ENCODE measurements around the gene TBX18. TPM values are rescaled to one million over a fixed set of nuclear protein-coding genes. Genes with fewer than 3 reads are reported as not detected.

TBX18 gene
- total and polyA plus RNA-seq, 9 of the 15 experiments (the other 6 are each of a cell fraction or from before 2014, with no cell fraction given) = 4.0 to 36.1 (median 20.7) TPM

GRCh38 chr6:84766118-84766798, 1.9 kb upstream of the TBX18 start:
- Histone ChIP-seq H3K4me1 (replicated peaks in 1 of 2; ENCODE audit: control insufficient read depth in 2 of 2, insufficient read depth in 2 of 2, low read length in 2 of 2) (peaks cover 3 to 15% of the 10 kb centered on the region in 2 experiments; a peak in 3 of 5 replicates), H3K4me2 (ENCODE audit: insufficient read depth, low read length) (no peak overlapping the region), H3K9ac (ENCODE audit: insufficient read depth in 1 of 2, low read depth in 2 of 2, low read length in 2 of 2) (no peak overlapping the region), H3K36me3 (ENCODE audit: control insufficient read depth, insufficient read depth, low read length) (no peaks in the 10 kb centered on the region), H4K20me1 (replicated peaks; ENCODE audit: control insufficient read depth, insufficient read depth, low read length) (no peaks in the 10 kb centered on the region), H3K27me3 (ENCODE audit: control insufficient read depth in 2 of 2, insufficient read depth in 2 of 2, low read length in 2 of 2) (no peaks in the 10 kb centered on the region), H3K27ac (ENCODE audit: extremely low read depth, low read depth, low read length) (no peak overlapping the region), H3K79me2 (ENCODE audit: control insufficient read depth, insufficient read depth, low read length) (peaks cover 24% of the 10 kb centered on the region), H3K4me3 (no peak overlapping the region), H3K9me1 (ENCODE audit: control insufficient read depth, insufficient read depth, low read length) (no peaks in the 10 kb centered on the region), H3K9me3 (replicated peaks; ENCODE audit: control insufficient read depth, insufficient read depth, low read depth, low read length) (no peaks in the 10 kb centered on the region), H2AFZ (ENCODE audit: low read depth, low read length) (no peak overlapping the region)
- ATAC-seq = no peak
- TF ChIP-seq NFIC (IDR thresholded peaks at IDR 0.05) (no peak), TEAD1 (CRISPR knock-in tag; IDR thresholded peaks at IDR 0.05) (no peak), NFATC3 (IDR thresholded peaks at IDR 0.05) (no peak), ZBTB43 (CRISPR knock-in tag; IDR thresholded peaks at IDR 0.05) (no peak), SRSF7 (optimal IDR thresholded peaks at IDR 0.05; ENCODE audit: low read depth, low read length) (no peak), CREBBP (IDR thresholded peaks at IDR 0.05; ENCODE audit: low read depth, low read length) (no peak), FOSL1 (tag; conservative IDR thresholded peaks at IDR 0.05) (no peak), SREBF1 (IDR thresholded peaks at IDR 0.05; ENCODE audit: borderline replicate concordance, low read depth, low read length) (no peak), ZNF76 (CRISPR knock-in tag; IDR thresholded peaks at IDR 0.05; ENCODE audit: borderline replicate concordance) (no peak), ZBTB49 (CRISPR knock-in tag; IDR thresholded peaks at IDR 0.05; ENCODE audit: borderline replicate concordance) (no peak), ZNF24 (IDR thresholded peaks at IDR 0.05) (no peak), NR4A1 (CRISPR knock-in tag; IDR thresholded peaks at IDR 0.05) (no peak), NR4A1 (tag; IDR thresholded peaks at IDR 0.05) (no peak), PTRF (tag; IDR thresholded peaks at IDR 0.05) (no peak), HMGN3 (IDR thresholded peaks at IDR 0.05; ENCODE audit: borderline replicate concordance, extremely low read depth, insufficient read length, low read depth, low read length) (no peak)
- TF ChIP-seq, protein P1, sequence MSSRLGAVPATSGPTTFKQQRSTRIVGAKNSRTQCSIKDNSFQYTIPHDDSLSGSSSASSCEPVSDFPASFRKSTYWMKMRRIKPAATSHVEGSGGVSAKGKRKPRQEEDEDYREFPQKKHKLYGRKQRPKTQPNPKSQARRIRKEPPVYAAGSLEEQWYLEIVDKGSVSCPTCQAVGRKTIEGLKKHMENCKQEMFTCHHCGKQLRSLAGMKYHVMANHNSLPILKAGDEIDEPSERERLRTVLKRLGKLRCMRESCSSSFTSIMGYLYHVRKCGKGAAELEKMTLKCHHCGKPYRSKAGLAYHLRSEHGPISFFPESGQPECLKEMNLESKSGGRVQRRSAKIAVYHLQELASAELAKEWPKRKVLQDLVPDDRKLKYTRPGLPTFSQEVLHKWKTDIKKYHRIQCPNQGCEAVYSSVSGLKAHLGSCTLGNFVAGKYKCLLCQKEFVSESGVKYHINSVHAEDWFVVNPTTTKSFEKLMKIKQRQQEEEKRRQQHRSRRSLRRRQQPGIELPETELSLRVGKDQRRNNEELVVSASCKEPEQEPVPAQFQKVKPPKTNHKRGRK (tag; IDR thresholded peaks at IDR 0.05) = no peak
- 96% methylated on average over 30 of the region's 32 CpGs for WGBS (ENCODE audit: insufficient coverage, low coverage, missing lambda C conversion rate)
- in situ Hi-C loops (cut with MboI) (loop anchor here (25.0 kb wide), 2 partner anchors 879 to 1921 kb away; no protein-coding TSS in a partner anchor), intact Hi-C loops (cut with micrococcal nuclease) (loop anchor here (10.0 kb wide), 1 partner anchor 359 kb away; no protein-coding TSS in a partner anchor)
- no peak for FAIRE-seq
- no peak for DNase-seq (ENCODE audit: extremely low read depth in 1 of 4, low spot score in 3 of 4)
- BruUV-seq (replicated peaks) = no TSS peak
- ChIA-PET CTCF (ENCODE audit: low intra/inter-chr PET ratio) (no interaction called here), POLR2A (no interaction called here)
